ENCODE measurements around the gene C3orf85. TPM values are rescaled to one million over a fixed set of nuclear protein-coding genes. Genes with fewer than 3 reads are reported as not detected.
"Not testable (repeated sequence)": the region's sequence is repeated elsewhere in the genome, so short reads cannot be mapped to it uniquely, and the experiment has no call there.

Gene C3orf85
- total and polyA plus RNA-seq, 8 donors, result 0.55 TPM; not detected in 7

DNA sequence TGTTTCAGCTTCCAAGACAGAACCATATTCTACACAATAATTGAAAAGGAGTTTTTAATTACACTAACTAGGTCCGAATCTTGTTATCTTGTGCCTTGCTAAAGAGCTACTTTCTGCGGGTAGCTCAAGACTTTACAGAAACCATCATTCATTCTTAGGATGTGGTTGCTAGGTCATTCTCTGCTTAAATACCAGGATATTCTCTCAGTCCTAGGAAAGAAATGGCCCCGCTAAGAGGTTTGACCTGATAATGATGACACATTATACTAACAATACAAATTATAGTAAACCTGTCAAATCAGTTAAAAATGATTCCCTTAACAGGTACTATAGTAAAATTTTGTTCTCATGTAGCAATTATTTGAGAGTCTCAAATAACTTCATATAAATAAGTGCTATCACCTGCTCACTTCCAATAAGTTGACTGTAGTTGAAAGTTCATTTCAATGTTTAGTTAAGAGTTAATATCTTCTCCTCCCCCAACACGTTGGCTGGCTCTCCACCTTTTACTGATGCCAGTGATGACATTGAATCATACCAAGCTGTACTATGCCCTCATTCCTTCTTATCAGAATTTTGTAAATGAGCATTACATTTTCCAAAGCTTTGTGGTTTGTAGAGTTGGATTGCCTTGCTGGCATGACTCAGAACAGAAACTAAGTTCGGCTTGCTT is 3.6 kb upstream of the C3orf85 start:
- Histone ChIP-seq H3K4me1 (no peaks in the 10 kb centered on the region), H3K27me3 (no peaks in the 10 kb centered on the region), H3K4me3 (no peak overlapping the region), H3K9me3 (no peaks in the 10 kb centered on the region), H3K27ac (peak overlapping the region in 1 of 5 donors; percentile 56), H3K36me3 (no peaks in the 10 kb centered on the region)
- peak; percentile 60 to 78 for DNase-seq
- 47 to 60% (median 55%) methylated on average over 5 of the region's 5 CpGs for WGBS, 5 donors
- TF ChIP-seq EP300 (IDR thresholded peaks at IDR 0.05) (no peak), POLR2A (IDR thresholded peaks at IDR 0.05) (no peak), POLR2AphosphoS5 (IDR thresholded peaks at IDR 0.05) (peak in 2 of 3 donors; percentile 7 to 60)
- TF ChIP-seq, protein P1, sequence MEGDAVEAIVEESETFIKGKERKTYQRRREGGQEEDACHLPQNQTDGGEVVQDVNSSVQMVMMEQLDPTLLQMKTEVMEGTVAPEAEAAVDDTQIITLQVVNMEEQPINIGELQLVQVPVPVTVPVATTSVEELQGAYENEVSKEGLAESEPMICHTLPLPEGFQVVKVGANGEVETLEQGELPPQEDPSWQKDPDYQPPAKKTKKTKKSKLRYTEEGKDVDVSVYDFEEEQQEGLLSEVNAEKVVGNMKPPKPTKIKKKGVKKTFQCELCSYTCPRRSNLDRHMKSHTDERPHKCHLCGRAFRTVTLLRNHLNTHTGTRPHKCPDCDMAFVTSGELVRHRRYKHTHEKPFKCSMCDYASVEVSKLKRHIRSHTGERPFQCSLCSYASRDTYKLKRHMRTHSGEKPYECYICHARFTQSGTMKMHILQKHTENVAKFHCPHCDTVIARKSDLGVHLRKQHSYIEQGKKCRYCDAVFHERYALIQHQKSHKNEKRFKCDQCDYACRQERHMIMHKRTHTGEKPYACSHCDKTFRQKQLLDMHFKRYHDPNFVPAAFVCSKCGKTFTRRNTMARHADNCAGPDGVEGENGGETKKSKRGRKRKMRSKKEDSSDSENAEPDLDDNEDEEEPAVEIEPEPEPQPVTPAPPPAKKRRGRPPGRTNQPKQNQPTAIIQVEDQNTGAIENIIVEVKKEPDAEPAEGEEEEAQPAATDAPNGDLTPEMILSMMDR (IDR thresholded peaks at IDR 0.05), result no peak
- intact Hi-C loops (cut with DNase I; ENCODE audit: low total_unique reads), result no loop called here

DNA sequence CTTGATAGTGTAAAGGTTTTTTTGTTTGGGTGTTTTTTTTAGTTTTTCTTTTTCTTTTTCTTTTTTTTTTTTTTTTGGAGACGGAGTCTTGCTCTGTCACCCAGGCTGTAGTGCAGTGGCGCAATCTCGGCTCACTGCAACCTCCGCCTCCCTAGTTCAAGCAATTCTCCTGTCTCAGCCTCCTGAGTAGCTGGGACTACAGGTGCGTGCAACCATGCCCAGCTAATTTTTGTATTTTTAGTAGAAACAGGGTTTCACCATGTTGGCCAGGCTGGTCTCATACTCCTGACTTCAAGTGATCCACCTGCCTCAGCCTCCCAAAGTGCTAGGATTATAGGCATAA is 3.1 kb upstream of the C3orf85 start:
- H3K9me3 ChIP-seq; H3K36me3 ChIP-seq; intact Hi-C loops (cut with DNase I; ENCODE audit: low total_unique reads); H3K4me3 ChIP-seq; H3K27me3 ChIP-seq; DNase-seq; H3K4me1 ChIP-seq: not testable (repeated sequence)
- peak overlapping the region in 3 of 5 donors; percentile 10 to 56 (median 24) for H3K27ac ChIP-seq
- WGBS, 5 donors, result 41 to 77% (median 50%) methylated on average over 5 of the region's 5 CpGs

DNA sequence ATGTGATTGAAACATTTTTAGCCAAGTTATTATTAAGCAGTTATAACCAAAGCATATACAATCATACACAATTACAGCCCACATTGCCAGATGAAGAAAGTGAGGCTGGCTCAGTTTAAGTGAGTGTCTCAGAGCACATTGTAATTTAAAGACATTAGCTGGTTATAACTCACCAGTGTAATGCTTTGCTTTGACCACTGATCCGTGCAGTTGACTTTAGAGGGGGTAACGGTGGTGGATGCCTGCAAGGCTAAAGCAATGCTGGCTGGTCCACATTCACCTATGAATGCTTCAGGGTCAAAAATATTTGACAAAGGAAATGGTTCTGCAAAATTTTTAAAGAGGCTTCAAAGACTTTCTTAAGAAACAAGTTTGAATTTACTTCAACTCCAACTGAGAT is 1.2 kb downstream of the C3orf85 start:
- WGBS, 5 donors, result 66 to 73% (median 70%) methylated on average over 2 of the region's 2 CpGs
- Histone ChIP-seq H3K27me3 (no peaks in the 10 kb centered on the region), H3K27ac (no peak overlapping the region), H3K4me1 (no peaks in the 10 kb centered on the region), H3K9me3 (no peaks in the 10 kb centered on the region), H3K4me3 (no peak overlapping the region), H3K36me3 (no peaks in the 10 kb centered on the region)
- DNase-seq, result no peak
- intact Hi-C loops (cut with DNase I; ENCODE audit: low total_unique reads), result no loop called here
- TF ChIP-seq POLR2A (IDR thresholded peaks at IDR 0.05), result no peak
- no peak for TF ChIP-seq POLR2AphosphoS5 (IDR thresholded peaks at IDR 0.05)
- TF ChIP-seq, protein P1 (IDR thresholded peaks at IDR 0.05), result no peak
- TF ChIP-seq EP300 (IDR thresholded peaks at IDR 0.05), result no peak

DNA sequence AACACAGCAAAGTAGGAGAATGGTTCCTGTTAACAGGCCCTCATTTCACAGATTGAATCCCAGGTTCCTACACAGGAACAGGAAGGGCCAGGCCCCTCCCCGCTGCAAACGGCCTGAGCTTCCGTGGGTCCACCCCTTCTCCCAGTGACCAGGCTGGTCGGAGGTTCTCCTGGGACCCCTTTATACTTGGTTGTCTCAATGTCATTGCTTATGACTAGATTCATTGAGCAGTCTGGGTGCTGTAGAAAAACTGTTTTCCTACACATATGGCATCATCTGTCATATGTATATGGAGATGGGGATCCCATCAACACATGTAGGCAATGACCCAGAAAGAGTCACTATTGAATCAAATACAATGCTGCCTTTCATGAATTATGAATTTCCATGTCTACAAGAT is 3.8 kb downstream of the C3orf85 start:
- no peaks in the 10 kb centered on the region for H3K27me3 ChIP-seq
- H3K4me3 ChIP-seq, result no peak overlapping the region
- intact Hi-C loops (cut with DNase I; ENCODE audit: low total_unique reads), result no loop called here
- H3K27ac ChIP-seq, result no peak overlapping the region
- no peaks in the 10 kb centered on the region for H3K4me1 ChIP-seq
- WGBS, 5 donors, result 76 to 88% (median 78%) methylated on average over 3 to 4 of the region's 4 CpGs
- no peak for DNase-seq
- no peaks in the 10 kb centered on the region for H3K9me3 ChIP-seq
- no peak for TF ChIP-seq POLR2AphosphoS5 (IDR thresholded peaks at IDR 0.05)
- no peak for TF ChIP-seq POLR2A (IDR thresholded peaks at IDR 0.05)
- TF ChIP-seq, protein P1 (IDR thresholded peaks at IDR 0.05), result no peak
- TF ChIP-seq EP300 (IDR thresholded peaks at IDR 0.05), result no peak
- H3K36me3 ChIP-seq, result no peaks in the 10 kb centered on the region

DNA sequence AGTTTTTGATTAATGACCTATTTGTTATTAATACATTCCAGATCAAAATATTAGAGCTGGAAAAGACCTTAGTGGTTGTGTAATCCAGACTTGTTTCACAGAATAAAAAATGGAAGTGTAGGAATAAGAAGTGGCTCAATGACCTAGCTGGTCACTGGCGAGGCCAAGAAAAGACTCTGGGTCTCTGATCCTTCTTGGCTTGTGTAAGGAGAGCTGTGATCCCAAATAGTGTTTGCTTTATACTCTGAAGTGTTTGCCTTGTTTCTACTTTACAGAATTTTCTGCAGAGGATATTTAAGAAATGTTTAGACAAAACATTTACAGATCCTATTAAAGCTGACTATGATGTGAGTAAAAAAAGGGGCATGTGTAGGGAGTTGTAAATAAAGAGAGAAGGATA is 7.1 kb downstream of the C3orf85 start:
- Histone ChIP-seq H3K4me3 (no peak overlapping the region), H3K9me3 (peaks cover 0 to 5% (median 4%) of the 10 kb centered on the region in 4 donors), H3K4me1 (no peaks in the 10 kb centered on the region), H3K27me3 (no peaks in the 10 kb centered on the region), H3K27ac (no peak overlapping the region), H3K36me3 (no peaks in the 10 kb centered on the region)
- WGBS, 5 donors, result 69 to 91% (median 80%) methylated on average over 1 of the region's 1 CpG
- intact Hi-C loops (cut with DNase I; ENCODE audit: low total_unique reads), result no loop called here
- TF ChIP-seq, protein P1 (IDR thresholded peaks at IDR 0.05), result no peak
- TF ChIP-seq POLR2A (IDR thresholded peaks at IDR 0.05) (no peak), POLR2AphosphoS5 (IDR thresholded peaks at IDR 0.05) (no peak), EP300 (IDR thresholded peaks at IDR 0.05) (no peak)
- DNase-seq, result no peak
